ENCODE data around the gene ZNF473.
"Not testable (repeated sequence)": the region's sequence is repeated elsewhere in the genome, so short reads cannot be mapped to it uniquely, and the experiment has no call there.

The ZNF473 gene

GRCh38 chr19:50050406-50051227 is 24.8 kb downstream of the ZNF473 start:
- Histone ChIP-seq H3K27ac (peak overlapping the region; percentile 23), H3K36me3 (peaks cover 4% of the 10 kb centered on the region), H3K4me1 (ENCODE audit: control insufficient read depth in 1 of 2, insufficient read depth in 1 of 2, low read depth in 1 of 2, low read length in 1 of 2) (peaks cover 19 to 27% of the 10 kb centered on the region in 2 experiments), H3K9me3 (peaks cover 8% of the 10 kb centered on the region), H3K4me3 (ENCODE audit: low read depth in 1 of 2, low read length in 1 of 2) (peak overlapping the region; percentile 53 to 60), H3K27me3 (peaks cover 44% of the 10 kb centered on the region)
- no peak for TF ChIP-seq CTCF (IDR thresholded peaks at IDR 0.05)

DNA sequence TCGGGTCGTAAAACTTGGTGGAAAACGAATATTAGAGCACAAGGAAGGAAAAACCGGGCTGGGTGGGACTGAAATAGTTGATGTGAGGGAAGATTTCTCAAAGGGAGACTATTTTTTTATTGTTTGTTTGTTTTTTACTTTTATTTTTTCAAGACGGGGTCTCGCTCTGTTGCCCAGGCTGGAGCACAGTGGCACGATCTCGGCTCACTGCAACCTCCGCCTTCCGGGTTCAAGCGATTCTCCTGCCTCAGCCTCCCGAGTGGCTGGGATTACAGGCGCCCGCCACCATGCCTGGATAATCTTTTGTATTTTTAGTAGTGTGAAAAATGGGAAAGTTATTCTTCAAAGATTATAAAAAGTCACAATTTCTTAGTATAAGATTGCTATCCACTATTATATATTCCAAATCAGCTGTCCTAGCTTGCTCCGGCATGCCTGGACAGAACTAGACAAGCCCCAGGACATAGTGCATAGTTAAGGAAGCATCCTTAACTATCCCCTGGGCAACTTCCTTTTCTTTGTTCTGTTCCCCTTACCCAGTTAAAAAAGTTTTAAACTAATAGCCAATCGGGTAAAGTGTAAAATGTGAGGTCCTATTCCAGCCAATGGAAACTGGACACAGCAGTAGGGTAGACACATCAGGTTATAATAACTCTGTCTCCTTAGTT is 25.6 kb downstream of the ZNF473 start:
- H3K9me3 ChIP-seq, H3K36me3 ChIP-seq, H3K27ac ChIP-seq: not testable (repeated sequence)
- Histone ChIP-seq H3K4me3 (ENCODE audit: low read depth in 1 of 2, low read length in 1 of 2) (peak overlapping the region; percentile 53 to 60), H3K27me3 (peaks cover 44% of the 10 kb centered on the region), H3K4me1 (ENCODE audit: control insufficient read depth in 1 of 2, insufficient read depth in 1 of 2, low read depth in 1 of 2, low read length in 1 of 2) (peaks cover 19 to 27% of the 10 kb centered on the region in 2 experiments)

- Histone ChIP-seq H3K4me1 (ENCODE audit: control insufficient read depth in 1 of 2, insufficient read depth in 1 of 2, low read depth in 1 of 2, low read length in 1 of 2) (peaks cover 19 to 27% of the 10 kb centered on the region in 2 experiments), H3K9me3 (no peaks in the 10 kb centered on the region), H3K4me3 (ENCODE audit: low read depth in 1 of 2, low read length in 1 of 2) (no peak overlapping the region), H3K27ac (no peak overlapping the region), H3K27me3 (peaks cover 44% of the 10 kb centered on the region), H3K36me3 (no peaks in the 10 kb centered on the region)
- no peak for TF ChIP-seq CTCF (IDR thresholded peaks at IDR 0.05)
Measured at GRCh38 chr19:50051964-50052363, 26.2 kb downstream of the ZNF473 start.

GRCh38 chr19:50053119-50053518 is 27.3 kb downstream of the ZNF473 start:
- peaks cover 44% of the 10 kb centered on the region for H3K27me3 ChIP-seq
- peaks cover 14 to 22% of the 10 kb centered on the region in 2 experiments for H3K4me1 ChIP-seq (ENCODE audit: control insufficient read depth in 1 of 2, insufficient read depth in 1 of 2, low read depth in 1 of 2, low read length in 1 of 2)
- no peak overlapping the region for H3K27ac ChIP-seq
- no peak overlapping the region for H3K4me3 ChIP-seq (ENCODE audit: low read depth in 1 of 2, low read length in 1 of 2)
- no peaks in the 10 kb centered on the region for H3K9me3 ChIP-seq
- H3K36me3 ChIP-seq, result no peaks in the 10 kb centered on the region
- TF ChIP-seq CTCF (IDR thresholded peaks at IDR 0.05), result no peak

DNA sequence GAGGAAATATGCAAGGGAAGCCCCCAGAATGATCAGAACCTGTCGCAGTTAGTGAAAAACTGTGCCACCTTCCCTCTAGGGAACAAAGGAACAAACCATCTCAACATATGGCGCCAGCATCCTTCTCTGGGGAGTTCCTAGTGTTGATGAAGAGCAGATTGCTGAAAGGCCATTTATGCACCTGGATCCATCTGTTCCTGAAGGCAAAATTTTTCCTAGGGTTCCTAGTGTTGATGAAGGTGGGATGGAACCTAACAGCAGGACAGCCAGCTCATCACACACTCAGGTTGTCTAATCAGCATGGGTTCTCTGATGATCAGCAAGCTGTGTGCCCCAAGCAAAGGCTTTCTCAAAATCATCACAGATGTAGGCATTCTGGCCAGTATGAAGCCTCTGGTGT is 32.6 kb downstream of the ZNF473 start:
- peaks cover 9% of the 10 kb centered on the region for H3K27me3 ChIP-seq
- no peaks in the 10 kb centered on the region for H3K4me1 ChIP-seq (ENCODE audit: control insufficient read depth in 1 of 2, insufficient read depth in 1 of 2, low read depth in 1 of 2, low read length in 1 of 2)
- H3K27ac ChIP-seq, result no peak overlapping the region
- H3K9me3 ChIP-seq, result peaks cover 17% of the 10 kb centered on the region
- TF ChIP-seq CTCF (IDR thresholded peaks at IDR 0.05), result no peak
- no peak overlapping the region for H3K4me3 ChIP-seq (ENCODE audit: low read depth in 1 of 2, low read length in 1 of 2)
- no peaks in the 10 kb centered on the region for H3K36me3 ChIP-seq

DNA sequence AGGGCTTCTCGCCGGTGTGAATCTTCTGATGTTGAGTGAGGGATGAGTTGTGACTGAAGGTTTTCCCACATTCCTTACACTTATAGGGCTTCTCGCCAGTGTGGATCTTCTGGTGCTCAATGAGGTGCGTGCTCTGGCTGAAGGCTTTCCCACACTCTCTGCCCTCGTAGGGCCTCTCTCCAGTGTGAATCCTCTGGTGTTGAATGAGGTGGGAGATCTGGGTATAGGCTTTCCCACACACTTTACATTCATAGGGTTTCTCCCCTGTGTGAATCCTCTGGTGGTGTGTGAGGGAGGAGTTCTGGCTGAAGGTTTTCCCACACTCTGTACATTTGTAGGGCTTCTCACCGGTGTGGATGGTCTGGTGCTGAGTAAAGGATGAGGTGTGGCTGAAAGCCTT is 33.2 kb downstream of the ZNF473 start:
- Histone ChIP-seq H3K4me1 (ENCODE audit: control insufficient read depth in 1 of 2, insufficient read depth in 1 of 2, low read depth in 1 of 2, low read length in 1 of 2) (no peaks in the 10 kb centered on the region), H3K4me3 (ENCODE audit: low read depth in 1 of 2, low read length in 1 of 2) (no peak overlapping the region), H3K36me3 (no peaks in the 10 kb centered on the region), H3K27ac (no peak overlapping the region), H3K9me3 (peaks cover 17% of the 10 kb centered on the region), H3K27me3 (peaks cover 9% of the 10 kb centered on the region)
- TF ChIP-seq CTCF (IDR thresholded peaks at IDR 0.05), result no peak

Measured in neutrophil (primary cell).